WI38 (cell line): Measurements from ENCODE around the gene ARHGAP26.

ENCODE experiments used
- H3K4me3 ChIP-seq: 2 replicates; pipeline ENCODE4 v1.5.1; 2011; ENCODE audit warnings: low read depth, mild to moderate bottlenecking, control low read depth, low read length
- CTCF ChIP-seq: IDR thresholded peaks from 2 replicates; pipeline ENCODE4 v1.5.1; 2012; ENCODE audit warnings: low read depth, mild to moderate bottlenecking, control low read depth, low read length

The ARHGAP26 gene

GRCh38 chr5:143205386-143205785 is 435.2 kb downstream of the ARHGAP26 start:
- H3K4me3 ChIP-seq = no peak overlapping the region
- TF ChIP-seq CTCF = no peak

GRCh38 chr5:143205883-143206195 is 435.7 kb downstream of the ARHGAP26 start:
- TF ChIP-seq CTCF = no peak
- H3K4me3 ChIP-seq = no peak overlapping the region

- no peak for TF ChIP-seq CTCF
- H3K4me3 ChIP-seq = no peak overlapping the region
Observed at GRCh38 chr5:143206196-143207053, 436.2 kb downstream of the ARHGAP26 start.

- TF ChIP-seq CTCF = no peak
- no peak overlapping the region for H3K4me3 ChIP-seq
Observed at GRCh38 chr5:143207058-143207457, 436.9 kb downstream of the ARHGAP26 start.

- TF ChIP-seq CTCF = no peak
- no peak overlapping the region for H3K4me3 ChIP-seq
Observed at GRCh38 chr5:143207563-143208364, 437.6 kb downstream of the ARHGAP26 start.

- H3K4me3 ChIP-seq = no peak overlapping the region
- TF ChIP-seq CTCF = no peak
Observed at GRCh38 chr5:143208365-143208641, 438.1 kb downstream of the ARHGAP26 start.
